ENCODE measurements around the gene XPO1. TPM values are rescaled to one million over a fixed set of nuclear protein-coding genes. Genes with fewer than 3 reads are reported as not detected.
"Not testable (repeated sequence)": the region's sequence is repeated elsewhere in the genome, so short reads cannot be mapped to it uniquely, and the experiment has no call there.

XPO1 gene
- total and polyA plus RNA-seq, 2 donors (not counting 1 experiment from before 2014, with no cell fraction given), result 91.8 to 348 TPM

DNA sequence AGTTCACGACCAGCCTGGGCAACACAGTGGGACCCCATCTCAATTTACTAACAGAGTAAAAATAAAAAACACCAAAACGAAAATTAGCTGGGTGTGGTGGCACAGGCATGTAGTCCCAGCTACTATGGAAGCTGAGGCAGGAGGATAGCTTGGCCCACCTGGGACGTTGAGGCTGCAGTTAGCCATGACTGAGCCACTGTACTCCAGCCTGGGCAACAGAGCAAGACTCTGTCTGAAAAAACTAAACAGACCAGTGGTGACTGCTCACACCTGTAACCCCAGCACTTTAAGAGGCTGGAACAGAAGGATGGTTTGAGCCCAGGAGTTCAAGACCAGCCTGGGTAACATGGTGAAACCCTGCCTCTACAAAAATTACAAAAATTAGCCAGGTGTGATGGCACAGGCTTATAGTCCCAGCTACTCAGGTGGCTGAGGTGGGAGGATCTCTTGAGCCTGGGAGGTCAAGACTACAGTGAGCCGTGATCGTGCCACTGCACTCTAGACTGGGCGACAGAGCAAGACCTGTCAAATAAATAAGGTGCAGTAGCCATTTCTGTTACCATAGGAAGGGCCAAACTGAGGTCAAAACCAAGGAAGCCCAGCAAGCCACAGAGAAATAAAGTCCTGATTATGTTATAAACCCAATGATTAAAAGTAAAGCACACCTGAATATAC lies 81.3 kb downstream of the XPO1 start:
- Histone ChIP-seq H3K4me3 (replicated peaks in 1 of 4; ENCODE audit: control extremely low read depth in 1 of 4, insufficient read depth in 1 of 4, low read depth in 3 of 4, low read length in 4 of 4) (no peak overlapping the region), H3K36me3 (ENCODE audit: control insufficient read depth, insufficient read depth, low read length) (no peaks in the 10 kb centered on the region), H3K79me2 (ENCODE audit: control insufficient read depth, insufficient read depth, low read length) (peaks cover 92% of the 10 kb centered on the region), H3K4me2 (ENCODE audit: extremely low read depth, insufficient read depth, low read length) (no peak overlapping the region), H4K20me1 (ENCODE audit: control insufficient read depth, extremely low read depth, insufficient read depth, low read length) (no peaks in the 10 kb centered on the region), H3K4me1 (ENCODE audit: control insufficient read depth, extremely low read depth, insufficient read depth, low read length) (no peaks in the 10 kb centered on the region), H3K27ac (ENCODE audit: insufficient read depth, low read length) (no peak overlapping the region), H3K9ac (ENCODE audit: insufficient read depth, low read length) (no peak overlapping the region), H2AFZ (ENCODE audit: low read length) (no peak overlapping the region), H3K9me3 (ENCODE audit: control insufficient read depth, insufficient read depth, low read depth, low read length) (no peaks in the 10 kb centered on the region), H3K27me3 (ENCODE audit: control insufficient read depth, insufficient read depth, low read length) (no peaks in the 10 kb centered on the region)
- no peak for DNase-seq (ENCODE audit: low read depth in 2 of 2)
- no peak for TF ChIP-seq EZH2 (IDR thresholded peaks at IDR 0.05; ENCODE audit: low read length, missing control alignments)
- TF ChIP-seq, protein P1, sequence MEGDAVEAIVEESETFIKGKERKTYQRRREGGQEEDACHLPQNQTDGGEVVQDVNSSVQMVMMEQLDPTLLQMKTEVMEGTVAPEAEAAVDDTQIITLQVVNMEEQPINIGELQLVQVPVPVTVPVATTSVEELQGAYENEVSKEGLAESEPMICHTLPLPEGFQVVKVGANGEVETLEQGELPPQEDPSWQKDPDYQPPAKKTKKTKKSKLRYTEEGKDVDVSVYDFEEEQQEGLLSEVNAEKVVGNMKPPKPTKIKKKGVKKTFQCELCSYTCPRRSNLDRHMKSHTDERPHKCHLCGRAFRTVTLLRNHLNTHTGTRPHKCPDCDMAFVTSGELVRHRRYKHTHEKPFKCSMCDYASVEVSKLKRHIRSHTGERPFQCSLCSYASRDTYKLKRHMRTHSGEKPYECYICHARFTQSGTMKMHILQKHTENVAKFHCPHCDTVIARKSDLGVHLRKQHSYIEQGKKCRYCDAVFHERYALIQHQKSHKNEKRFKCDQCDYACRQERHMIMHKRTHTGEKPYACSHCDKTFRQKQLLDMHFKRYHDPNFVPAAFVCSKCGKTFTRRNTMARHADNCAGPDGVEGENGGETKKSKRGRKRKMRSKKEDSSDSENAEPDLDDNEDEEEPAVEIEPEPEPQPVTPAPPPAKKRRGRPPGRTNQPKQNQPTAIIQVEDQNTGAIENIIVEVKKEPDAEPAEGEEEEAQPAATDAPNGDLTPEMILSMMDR (conservative IDR thresholded peaks at IDR 0.05 in 1 of 2, IDR thresholded peaks at IDR 0.05 in 1 of 2; ENCODE audit: low read depth in 1 of 2, low read length in 2 of 2), result no peak

DNA sequence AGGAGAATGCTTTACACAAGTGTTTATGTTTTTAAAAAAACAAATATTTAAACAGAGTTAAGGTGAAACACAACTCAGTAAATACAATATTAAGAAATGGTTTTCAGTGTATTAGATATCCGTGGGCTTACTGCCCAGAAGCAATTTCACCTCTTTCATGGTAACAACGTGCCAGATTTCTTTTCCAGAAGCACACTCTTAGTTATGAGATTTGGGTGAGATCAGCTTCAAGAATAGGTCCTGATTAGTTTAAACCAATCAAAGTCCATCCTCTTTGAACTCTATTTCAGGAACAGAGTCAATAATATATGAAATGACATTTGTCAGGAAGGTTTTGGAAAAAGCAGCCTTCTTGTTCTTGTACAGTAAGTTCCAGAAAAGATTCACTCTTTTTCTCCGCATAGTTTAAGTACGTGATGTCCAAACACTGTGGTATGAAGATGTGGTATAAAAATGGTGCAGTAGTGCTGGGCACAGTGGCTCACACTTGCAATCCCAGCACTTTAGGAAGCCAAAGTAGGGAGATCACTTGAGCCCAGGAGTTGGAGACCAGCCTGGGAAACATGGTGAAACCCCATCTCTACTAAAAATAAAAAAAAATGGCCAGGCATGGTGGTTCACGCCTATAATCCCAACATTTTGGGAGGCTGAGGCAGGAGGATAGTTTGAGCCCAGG lies 81.9 kb downstream of the XPO1 start:
- H3K27ac ChIP-seq (ENCODE audit: insufficient read depth, low read length), result no peak overlapping the region
- H2AFZ ChIP-seq (ENCODE audit: low read length), result no peak overlapping the region
- no peaks in the 10 kb centered on the region for H3K36me3 ChIP-seq (ENCODE audit: control insufficient read depth, insufficient read depth, low read length)
- no peaks in the 10 kb centered on the region for H3K9me3 ChIP-seq (ENCODE audit: control insufficient read depth, insufficient read depth, low read depth, low read length)
- H3K79me2 ChIP-seq (ENCODE audit: control insufficient read depth, insufficient read depth, low read length), result peaks cover 90% of the 10 kb centered on the region
- H4K20me1 ChIP-seq (ENCODE audit: control insufficient read depth, extremely low read depth, insufficient read depth, low read length), result no peaks in the 10 kb centered on the region
- TF ChIP-seq, protein P1 (conservative IDR thresholded peaks at IDR 0.05 in 1 of 2, IDR thresholded peaks at IDR 0.05 in 1 of 2; ENCODE audit: low read depth in 1 of 2, low read length in 2 of 2), result no peak
- TF ChIP-seq EZH2 (IDR thresholded peaks at IDR 0.05; ENCODE audit: low read length, missing control alignments), result no peak
- no peaks in the 10 kb centered on the region for H3K4me1 ChIP-seq (ENCODE audit: control insufficient read depth, extremely low read depth, insufficient read depth, low read length)
- no peak overlapping the region for H3K9ac ChIP-seq (ENCODE audit: insufficient read depth, low read length)
- H3K4me3 ChIP-seq (replicated peaks in 1 of 4; ENCODE audit: control extremely low read depth in 1 of 4, insufficient read depth in 1 of 4, low read depth in 3 of 4, low read length in 4 of 4), result no peak overlapping the region
- H3K4me2 ChIP-seq (ENCODE audit: extremely low read depth, insufficient read depth, low read length), result no peak overlapping the region
- H3K27me3 ChIP-seq (ENCODE audit: control insufficient read depth, insufficient read depth, low read length), result no peaks in the 10 kb centered on the region
- no peak for DNase-seq (ENCODE audit: low read depth in 2 of 2)

DNA sequence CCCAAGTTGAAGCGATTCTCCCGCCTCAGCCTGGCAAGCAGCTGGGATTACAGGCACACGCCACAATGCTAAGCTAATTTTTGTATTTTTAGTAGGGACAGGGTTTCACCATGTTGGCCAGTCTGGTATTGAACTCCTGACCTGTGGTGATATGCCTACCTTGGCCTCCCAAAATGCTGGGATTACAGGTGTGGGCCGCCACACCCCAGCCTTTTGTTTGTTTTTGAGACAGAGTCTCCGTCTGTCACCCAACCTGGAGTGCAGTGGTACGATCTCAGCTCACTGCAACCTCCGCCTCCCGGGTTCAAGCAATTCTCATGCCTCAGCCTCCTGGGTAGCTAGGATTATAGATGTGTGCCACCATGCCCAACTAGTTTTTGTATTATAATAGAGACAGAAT lies 83.2 kb downstream of the XPO1 start:
- peaks cover 87% of the 10 kb centered on the region for H3K79me2 ChIP-seq (ENCODE audit: control insufficient read depth, insufficient read depth, low read length)
- not testable (repeated sequence) for H3K27ac ChIP-seq (ENCODE audit: insufficient read depth, low read length); H4K20me1 ChIP-seq (ENCODE audit: control insufficient read depth, extremely low read depth, insufficient read depth, low read length); H3K4me2 ChIP-seq (ENCODE audit: extremely low read depth, insufficient read depth, low read length); H3K27me3 ChIP-seq (ENCODE audit: control insufficient read depth, insufficient read depth, low read length); H3K36me3 ChIP-seq (ENCODE audit: control insufficient read depth, insufficient read depth, low read length); H3K9me3 ChIP-seq (ENCODE audit: control insufficient read depth, insufficient read depth, low read depth, low read length); H3K9ac ChIP-seq (ENCODE audit: insufficient read depth, low read length); H3K4me1 ChIP-seq (ENCODE audit: control insufficient read depth, extremely low read depth, insufficient read depth, low read length); H3K4me3 ChIP-seq (replicated peaks in 1 of 4; ENCODE audit: control extremely low read depth in 1 of 4, insufficient read depth in 1 of 4, low read depth in 3 of 4, low read length in 4 of 4); H2AFZ ChIP-seq (ENCODE audit: low read length); DNase-seq (ENCODE audit: low read depth in 2 of 2)

All from fibroblast of lung (primary cell).